Measurements from ENCODE around the gene ANKRD13C.

ANKRD13C gene

GRCh38 chr1:70220015-70220414, 134.5 kb downstream of the ANKRD13C start:
- DNase-seq (ENCODE audit: low read depth in 2 of 2), result no peak

GRCh38 chr1:70211541-70211940, 143.0 kb downstream of the ANKRD13C start:
- no peak for DNase-seq (ENCODE audit: low read depth in 2 of 2)

DNA sequence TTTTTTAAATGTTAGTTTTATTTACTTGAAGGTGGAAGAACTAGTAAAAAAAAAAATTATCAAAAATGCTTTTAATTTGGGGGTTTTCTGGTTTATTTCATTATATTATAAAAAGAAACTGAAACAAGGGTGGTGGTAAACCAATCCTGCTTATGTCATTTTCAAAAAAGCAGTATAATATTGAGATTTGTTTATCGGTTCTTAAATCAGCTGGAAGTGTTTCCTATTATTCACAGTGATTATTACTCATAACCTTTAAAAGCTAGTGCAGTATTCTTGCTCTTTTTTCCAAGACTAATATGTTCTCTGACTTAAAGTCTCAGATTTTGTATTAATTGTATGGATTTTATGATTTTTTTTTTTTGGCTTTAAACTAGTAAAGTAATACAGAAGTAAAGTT, 143.7 kb downstream of the ANKRD13C start:
- no peak for DNase-seq (ENCODE audit: low read depth in 2 of 2)
